GM19023 (cell line): ENCODE results near the gene NT5C1B.
A peak's percentile ranks its signal among the peaks of the same experiment; 100 is the strongest.

ENCODE experiments used
- ATAC-seq: cut with Tn5 transposase; IDR thresholded peaks from one replicate; pipeline ENCODE4 v1.9.1; 2021; ENCODE audit warnings: mild to moderate bottlenecking, moderate library complexity; ENCODE audit not compliant: unreplicated experiment

NT5C1B gene

GRCh38 chr2:18552351-18553077, 36.9 kb downstream of the NT5C1B start:
- no peak for ATAC-seq

- ATAC-seq, result no peak
Measured at GRCh38 chr2:18551623-18552022, 37.7 kb downstream of the NT5C1B start.

- ATAC-seq, result no peak
Measured at GRCh38 chr2:18551169-18551568, 38.2 kb downstream of the NT5C1B start.

GRCh38 chr2:18550433-18550832, 38.9 kb downstream of the NT5C1B start:
- no peak for ATAC-seq

- ATAC-seq, result no peak
Measured at GRCh38 chr2:18549083-18549482, 40.3 kb downstream of the NT5C1B start.

- no peak for ATAC-seq
Measured at GRCh38 chr2:18548621-18549020, 40.7 kb downstream of the NT5C1B start.

GRCh38 chr2:18546567-18546966, 42.8 kb downstream of the NT5C1B start:
- peak; percentile 69 for ATAC-seq

- no peak for ATAC-seq
Measured at GRCh38 chr2:18545384-18545783, 44.0 kb downstream of the NT5C1B start.

GRCh38 chr2:18544171-18544570, 45.2 kb downstream of the NT5C1B start:
- no peak for ATAC-seq

- ATAC-seq, result no peak
Measured at GRCh38 chr2:18540872-18541271, 48.5 kb downstream of the NT5C1B start.

GRCh38 chr2:18536697-18537096, 52.7 kb downstream of the NT5C1B start:
- ATAC-seq, result no peak

- ATAC-seq, result no peak
Measured at GRCh38 chr2:18536100-18536499, 53.3 kb downstream of the NT5C1B start.

- no peak for ATAC-seq
Measured at GRCh38 chr2:18531194-18531593, 58.2 kb downstream of the NT5C1B start.

GRCh38 chr2:18527822-18528221, 61.5 kb downstream of the NT5C1B start:
- no peak for ATAC-seq

- no peak for ATAC-seq
Measured at GRCh38 chr2:18527326-18527725, 62.0 kb downstream of the NT5C1B start.

GRCh38 chr2:18526429-18526828, 62.9 kb downstream of the NT5C1B start:
- ATAC-seq, result no peak

GRCh38 chr2:18525852-18526251, 63.5 kb downstream of the NT5C1B start:
- ATAC-seq, result no peak

- no peak for ATAC-seq
Measured at GRCh38 chr2:18525236-18525635, 64.1 kb downstream of the NT5C1B start.

GRCh38 chr2:18522484-18523146, 66.8 kb downstream of the NT5C1B start:
- no peak for ATAC-seq

GRCh38 chr2:18520451-18521425, 68.6 kb downstream of the NT5C1B start:
- peak; percentile 90 for ATAC-seq

GRCh38 chr2:18519914-18520450, 69.4 kb downstream of the NT5C1B start:
- no peak for ATAC-seq
